HEK293 (cell line): Measurements from ENCODE around the gene CAMKK1.

Experiments
- BCL11A ChIP-seq: fragments of 450-650 bp; formaldehyde crosslinking; IDR thresholded peaks from 2 replicates; pipeline ENCODE4 v1.5.1; 2016; ENCODE audit warnings: low read depth, missing biosample characterization, missing genetic modification characterization
- BCL6B ChIP-seq: fragments of 450-650 bp; formaldehyde crosslinking; IDR thresholded peaks from 2 replicates; pipeline ENCODE4 v1.5.1; 2017; ENCODE audit warnings: missing biosample characterization, missing genetic modification characterization
- KLF10 ChIP-seq: fragments of 450-650 bp; IDR thresholded peaks from 2 replicates; pipeline ENCODE4 v1.5.1; 2018; ENCODE audit warnings: missing biosample characterization, mild to moderate bottlenecking, missing genetic modification characterization
- MEIS1 ChIP-seq: sonication (generic); formaldehyde crosslinking; IDR thresholded peaks from 2 replicates; pipeline ENCODE4 v1.8.1; 2022; ENCODE audit warnings: missing genetic modification reagents, mild to moderate bottlenecking, borderline replicate concordance
- MYNN ChIP-seq: fragments of 450-650 bp; formaldehyde crosslinking; IDR thresholded peaks from 2 replicates; pipeline ENCODE4 v1.5.1; 2016; ENCODE audit warnings: missing biosample characterization, missing genetic modification characterization, borderline replicate concordance
- PRDM2 ChIP-seq: fragments of 450-650 bp; formaldehyde crosslinking; IDR thresholded peaks from 2 replicates; pipeline ENCODE4 v1.5.1; 2016; ENCODE audit warnings: missing biosample characterization, missing genetic modification characterization, borderline replicate concordance
- SCRT2 ChIP-seq: fragments of 450-650 bp; formaldehyde crosslinking; IDR thresholded peaks from 2 replicates; pipeline ENCODE4 v1.5.1; 2016; ENCODE audit warnings: missing biosample characterization, missing genetic modification characterization
- SP3 ChIP-seq: fragments of 450-650 bp; formaldehyde crosslinking; IDR thresholded peaks from 2 replicates; pipeline ENCODE4 v1.5.1; 2016; ENCODE audit warnings: missing biosample characterization, missing genetic modification characterization
- YY2 ChIP-seq: fragments of 450-650 bp; formaldehyde crosslinking; IDR thresholded peaks from 2 replicates; pipeline ENCODE4 v1.5.1; 2016; ENCODE audit warnings: missing biosample characterization, missing genetic modification characterization
- ZBTB20 ChIP-seq: fragments of 450-650 bp; formaldehyde crosslinking; IDR thresholded peaks from 2 replicates; pipeline ENCODE4 v1.5.1; 2016; ENCODE audit warnings: missing biosample characterization, missing genetic modification characterization
- ZFP3 ChIP-seq: fragments of 450-650 bp; formaldehyde crosslinking; IDR thresholded peaks from 2 replicates; pipeline ENCODE4 v1.5.1; 2016; ENCODE audit warnings: low read depth, missing biosample characterization, missing genetic modification characterization
- ZFP37 ChIP-seq: fragments of 450-650 bp; formaldehyde crosslinking; IDR thresholded peaks from 2 replicates; pipeline ENCODE4 v1.5.1; 2016; ENCODE audit warnings: missing biosample characterization, missing genetic modification characterization
- ZNF10 ChIP-seq: fragments of 450-650 bp; formaldehyde crosslinking; IDR thresholded peaks from 2 replicates; pipeline ENCODE4 v1.5.1; 2017; ENCODE audit warnings: missing biosample characterization, missing genetic modification characterization
- ZNF2 ChIP-seq: fragments of 450-650 bp; formaldehyde crosslinking; IDR thresholded peaks from 2 replicates; pipeline ENCODE4 v1.5.1; 2016; ENCODE audit warnings: missing biosample characterization, missing genetic modification characterization
- ZNF239 ChIP-seq: fragments of 450-650 bp; formaldehyde crosslinking; IDR thresholded peaks from 2 replicates; pipeline ENCODE4 v1.5.1; 2016; ENCODE audit warnings: missing biosample characterization, missing genetic modification characterization
- ZNF549 ChIP-seq: fragments of 450-650 bp; IDR thresholded peaks from 2 replicates; pipeline ENCODE4 v1.5.1; 2018; ENCODE audit warnings: missing biosample characterization, missing genetic modification characterization, mild to moderate bottlenecking, inconsistent platforms, moderate library complexity
- ZNF600 ChIP-seq: fragments of 450-650 bp; formaldehyde crosslinking; IDR thresholded peaks from 2 replicates; pipeline ENCODE4 v1.5.1; 2016; ENCODE audit warnings: missing biosample characterization, missing genetic modification characterization
- ZNF623 ChIP-seq: fragments of 450-650 bp; formaldehyde crosslinking; IDR thresholded peaks from 2 replicates; pipeline ENCODE4 v1.5.1; 2016; ENCODE audit warnings: missing biosample characterization, missing genetic modification characterization
- ZNF624 ChIP-seq: fragments of 450-650 bp; formaldehyde crosslinking; IDR thresholded peaks from 2 replicates; pipeline ENCODE4 v1.5.1; 2017; ENCODE audit warnings: missing biosample characterization, missing genetic modification characterization
- ZNF626 ChIP-seq: fragments of 450-650 bp; sonication (Bioruptor Pico); formaldehyde crosslinking; IDR thresholded peaks from 2 replicates; pipeline ENCODE4 v1.5.1; 2018; ENCODE audit warnings: missing biosample characterization, missing genetic modification characterization, inconsistent platforms
- ZNF660 ChIP-seq: fragments of 450-650 bp; IDR thresholded peaks from 2 replicates; pipeline ENCODE4 v1.5.1; 2018; ENCODE audit warnings: missing biosample characterization, mild to moderate bottlenecking, missing genetic modification characterization
- ZNF677 ChIP-seq: fragments of 450-650 bp; IDR thresholded peaks from 2 replicates; pipeline ENCODE4 v1.5.0; 2018; ENCODE audit warnings: missing biosample characterization, mild to moderate bottlenecking, missing genetic modification characterization, moderate library complexity
- ZNF701 ChIP-seq: fragments of 450-650 bp; formaldehyde crosslinking; IDR thresholded peaks from 2 replicates; pipeline ENCODE4 v1.5.1; 2016; ENCODE audit warnings: missing biosample characterization, missing genetic modification characterization
- ZNF707 ChIP-seq: fragments of 450-650 bp; formaldehyde crosslinking; IDR thresholded peaks from 2 replicates; pipeline ENCODE4 v1.5.1; 2016; ENCODE audit warnings: missing biosample characterization, missing genetic modification characterization
- ZNF747 ChIP-seq: fragments of 450-650 bp; formaldehyde crosslinking; IDR thresholded peaks from 2 replicates; pipeline ENCODE4 v1.5.1; 2016; ENCODE audit warnings: missing biosample characterization, missing genetic modification characterization
- TF ChIP-seq, protein P1 (sequence below): fragments of 450-650 bp; formaldehyde crosslinking; IDR thresholded peaks from 2 replicates; pipeline ENCODE4 v1.5.1; 2016; ENCODE audit warnings: missing biosample characterization, missing genetic modification characterization
- TF ChIP-seq, protein P2 (sequence below): fragments of 450-650 bp; formaldehyde crosslinking; IDR thresholded peaks from 2 replicates; pipeline ENCODE4 v1.5.1; 2016; ENCODE audit warnings: missing biosample characterization, missing genetic modification characterization

Gene CAMKK1

GRCh38 chr17:3888343-3889171, 4.3 kb downstream of the CAMKK1 start (continued):
- no peak for TF ChIP-seq PRDM2
- no peak for TF ChIP-seq ZNF701 (tag by site-specific recombination)
- peak; percentile 82 for TF ChIP-seq ZNF660 (tag by site-specific recombination)
- TF ChIP-seq ZNF626 (tag by site-specific recombination): no peak
- TF ChIP-seq ZBTB20 (tag by site-specific recombination): peak; percentile 94
- TF ChIP-seq BCL11A: peak; percentile 88
- peak; percentile 85; the same call in 1 of the 2 replicates for TF ChIP-seq ZFP37
- TF ChIP-seq, protein P1, sequence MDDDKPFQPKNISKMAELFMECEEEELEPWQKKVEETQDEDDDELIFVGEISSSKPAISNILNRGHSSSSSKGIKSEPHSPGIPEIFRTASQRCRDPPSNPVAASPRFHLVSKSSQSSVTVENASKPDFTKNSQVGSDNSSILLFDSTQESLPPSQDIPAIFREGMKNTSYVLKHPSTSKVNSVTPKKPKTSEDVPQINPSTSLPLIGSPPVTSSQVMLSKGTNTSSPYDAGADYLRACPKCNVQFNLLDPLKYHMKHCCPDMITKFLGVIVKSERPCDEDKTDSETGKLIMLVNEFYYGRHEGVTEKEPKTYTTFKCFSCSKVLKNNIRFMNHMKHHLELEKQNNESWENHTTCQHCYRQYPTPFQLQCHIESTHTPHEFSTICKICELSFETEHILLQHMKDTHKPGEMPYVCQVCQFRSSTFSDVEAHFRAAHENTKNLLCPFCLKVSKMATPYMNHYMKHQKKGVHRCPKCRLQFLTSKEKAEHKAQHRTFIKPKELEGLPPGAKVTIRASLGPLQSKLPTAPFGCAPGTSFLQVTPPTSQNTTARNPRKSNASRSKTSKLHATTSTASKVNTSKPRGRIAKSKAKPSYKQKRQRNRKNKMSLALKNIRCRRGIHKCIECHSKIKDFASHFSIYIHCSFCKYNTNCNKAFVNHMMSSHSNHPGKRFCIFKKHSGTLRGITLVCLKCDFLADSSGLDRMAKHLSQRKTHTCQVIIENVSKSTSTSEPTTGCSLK (tag by site-specific recombination): no peak
- TF ChIP-seq YY2: 0 out of 2 replicates have a peak, but pooled peaks have one; percentile 28
- TF ChIP-seq ZNF624: no peak
- TF ChIP-seq ZFP3 (tag by site-specific recombination): no peak
- TF ChIP-seq, protein P2, sequence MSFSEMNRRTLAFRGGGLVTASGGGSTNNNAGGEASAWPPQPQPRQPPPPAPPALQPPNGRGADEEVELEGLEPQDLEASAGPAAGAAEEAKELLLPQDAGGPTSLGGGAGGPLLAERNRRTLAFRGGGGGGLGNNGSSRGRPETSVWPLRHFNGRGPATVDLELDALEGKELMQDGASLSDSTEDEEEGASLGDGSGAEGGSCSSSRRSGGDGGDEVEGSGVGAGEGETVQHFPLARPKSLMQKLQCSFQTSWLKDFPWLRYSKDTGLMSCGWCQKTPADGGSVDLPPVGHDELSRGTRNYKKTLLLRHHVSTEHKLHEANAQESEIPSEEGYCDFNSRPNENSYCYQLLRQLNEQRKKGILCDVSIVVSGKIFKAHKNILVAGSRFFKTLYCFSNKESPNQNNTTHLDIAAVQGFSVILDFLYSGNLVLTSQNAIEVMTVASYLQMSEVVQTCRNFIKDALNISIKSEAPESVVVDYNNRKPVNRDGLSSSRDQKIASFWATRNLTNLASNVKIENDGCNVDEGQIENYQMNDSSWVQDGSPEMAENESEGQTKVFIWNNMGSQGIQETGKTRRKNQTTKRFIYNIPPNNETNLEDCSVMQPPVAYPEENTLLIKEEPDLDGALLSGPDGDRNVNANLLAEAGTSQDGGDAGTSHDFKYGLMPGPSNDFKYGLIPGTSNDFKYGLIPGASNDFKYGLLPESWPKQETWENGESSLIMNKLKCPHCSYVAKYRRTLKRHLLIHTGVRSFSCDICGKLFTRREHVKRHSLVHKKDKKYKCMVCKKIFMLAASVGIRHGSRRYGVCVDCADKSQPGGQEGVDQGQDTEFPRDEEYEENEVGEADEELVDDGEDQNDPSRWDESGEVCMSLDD (tag by site-specific recombination): peak; percentile 76; the same call in 1 of the 2 replicates
- peak; percentile 64; the same call in 1 of the 2 replicates for TF ChIP-seq KLF10
- TF ChIP-seq ZNF623 (tag by site-specific recombination): no peak
- no peak for TF ChIP-seq BCL6B
- TF ChIP-seq ZNF549 (tag by site-specific recombination): no peak
- TF ChIP-seq MYNN: no peak
- TF ChIP-seq ZNF2: peak; percentile 83
- TF ChIP-seq ZNF239 (tag by site-specific recombination): peak; percentile 35; the same call in 1 of the 2 replicates
- no peak for TF ChIP-seq ZNF747 (tag by site-specific recombination)
- no peak for TF ChIP-seq ZNF677 (tag by site-specific recombination)
- TF ChIP-seq ZNF10 (tag by site-specific recombination): no peak
- TF ChIP-seq MEIS1: no peak; the same call in 1 of the 2 replicates
- TF ChIP-seq SP3 (tag by site-specific recombination): peak; percentile 74
- TF ChIP-seq SCRT2 (tag by site-specific recombination): peak; percentile 65
- no peak; the same call in 1 of the 2 replicates for TF ChIP-seq ZNF707 (tag by site-specific recombination)
- TF ChIP-seq ZNF600 (tag by site-specific recombination): peak; percentile 99
